Fibroblast of peridontal ligament (primary cell): ENCODE results near the gene MED27.
A peak's percentile ranks its signal among the peaks of the same experiment; 100 is the strongest.

Source experiments
- DNase-seq: peaks from one replicate; pipeline ENCODE4 v3.0.0-alpha.2; 2010; ENCODE audit errors: extremely low read depth

Gene MED27

GRCh38 chr9:131999692-132000551, 79.7 kb downstream of the MED27 start:
- peak; percentile 67 for DNase-seq

GRCh38 chr9:131997779-131998178, 81.9 kb downstream of the MED27 start:
- peak; percentile 54 for DNase-seq

- DNase-seq, result no peak
These were observed 82.6 kb downstream of the MED27 start for GRCh38 chr9:131997076-131997475.

GRCh38 chr9:131995382-131995781, 84.3 kb downstream of the MED27 start:
- DNase-seq, result no peak

- DNase-seq, result no peak
These were observed 85.1 kb downstream of the MED27 start for GRCh38 chr9:131994364-131995125.

GRCh38 chr9:131992906-131993657, 86.6 kb downstream of the MED27 start:
- no peak for DNase-seq

GRCh38 chr9:131987232-131987631, 92.4 kb downstream of the MED27 start:
- no peak for DNase-seq

GRCh38 chr9:131986576-131986975, 93.1 kb downstream of the MED27 start:
- no peak for DNase-seq

- DNase-seq, result no peak
These were observed 93.6 kb downstream of the MED27 start for GRCh38 chr9:131986089-131986488.

GRCh38 chr9:131984564-131984963, 95.1 kb downstream of the MED27 start:
- DNase-seq, result no peak

GRCh38 chr9:131982671-131983239, 96.9 kb downstream of the MED27 start:
- DNase-seq, result peak; percentile 21

GRCh38 chr9:131982102-131982501, 97.6 kb downstream of the MED27 start:
- DNase-seq, result no peak

GRCh38 chr9:131981116-131981776, 98.4 kb downstream of the MED27 start:
- peak; percentile 56 for DNase-seq

- DNase-seq, result peak; percentile 16
These were observed 99.2 kb downstream of the MED27 start for GRCh38 chr9:131980267-131981016.

- no peak for DNase-seq
These were observed 102.4 kb downstream of the MED27 start for GRCh38 chr9:131977109-131977838.

- no peak for DNase-seq
These were observed 103.2 kb downstream of the MED27 start for GRCh38 chr9:131976157-131977108.

- no peak for DNase-seq
These were observed 106.8 kb downstream of the MED27 start for GRCh38 chr9:131972889-131973288.

GRCh38 chr9:131971482-131972074, 108.1 kb downstream of the MED27 start:
- DNase-seq, result no peak
